Measurements from ENCODE around the gene NEU2.

The NEU2 gene

DNA sequence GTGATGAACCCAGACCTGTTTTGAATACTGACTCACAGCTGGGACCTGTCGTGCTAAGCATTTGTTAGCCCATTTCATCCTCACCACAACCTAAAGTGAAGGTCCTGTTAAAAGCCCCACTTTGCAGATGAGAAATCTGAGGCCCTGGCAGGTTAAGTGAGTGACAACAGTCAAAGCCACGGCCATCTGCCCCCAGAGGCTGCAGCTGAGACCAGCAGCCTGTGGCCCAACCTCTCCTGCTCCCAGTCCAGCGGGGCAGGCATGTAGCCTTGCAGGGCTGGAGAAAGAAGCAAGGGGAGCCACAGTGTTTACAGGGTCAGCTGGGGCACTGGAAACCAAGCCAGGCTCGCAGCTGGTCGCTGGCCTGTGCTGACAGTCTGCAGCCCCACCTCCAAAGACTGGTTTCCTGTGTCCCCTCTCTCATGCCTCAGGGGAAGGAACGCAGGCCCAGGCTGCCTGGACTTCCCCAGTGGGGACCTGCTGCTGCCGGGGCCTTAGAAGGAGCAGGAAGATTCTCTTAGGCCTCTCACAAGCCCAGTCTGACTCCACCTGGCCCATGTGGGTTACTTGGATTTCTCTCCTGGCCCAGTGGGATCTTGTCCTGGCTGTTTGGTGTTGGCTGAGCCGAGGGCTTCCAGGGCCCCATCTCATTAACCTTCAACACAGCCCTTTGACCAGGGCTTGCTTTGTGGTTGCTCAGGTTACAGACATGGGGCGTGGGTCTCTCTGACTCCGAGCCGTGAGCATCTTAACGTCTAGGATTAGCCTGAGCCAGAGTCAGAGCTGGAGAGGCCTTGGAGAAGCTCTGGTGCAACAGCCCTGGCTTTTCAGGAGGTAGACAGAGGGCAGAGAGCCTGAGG, 29.3 kb downstream of the NEU2 start:
- ChIA-PET CTCF (interaction anchor here (0.6 to 1.0 kb wide), 4 partner anchors 8 to 391 kb away, joined by 3 to 5 read pairs (median 4); no protein-coding TSS in a partner anchor), POLR2A (no interaction called here)
- H3K36me3 ChIP-seq (ENCODE audit: control insufficient read depth in 2 of 2, insufficient read depth in 1 of 2, low read length in 2 of 2): no peaks in the 10 kb centered on the region
- no peaks in the 10 kb centered on the region for H3K9me3 ChIP-seq (ENCODE audit: control insufficient read depth, insufficient read depth, low read depth, low read length)
- no peak overlapping the region for H3K4me3 ChIP-seq (ENCODE audit: low read depth, low read length)
- no peak overlapping the region for H3K27ac ChIP-seq (ENCODE audit: extremely low read depth, low read depth, low read length)
- TF ChIP-seq BCL11A (tag by site-specific recombination; IDR thresholded peaks at IDR 0.05; ENCODE audit: low read depth) (no peak), ZNF621 (tag by site-specific recombination; IDR thresholded peaks at IDR 0.05) (no peak), ZNF239 (tag by site-specific recombination; IDR thresholded peaks at IDR 0.05) (no peak), ZNF354C (tag by site-specific recombination; IDR thresholded peaks at IDR 0.05; ENCODE audit: borderline replicate concordance, low read depth) (no peak), ZNF514 (tag by site-specific recombination; IDR thresholded peaks at IDR 0.05) (no peak), PRDM1 (tag by site-specific recombination; IDR thresholded peaks at IDR 0.05) (no peak), ZNF571 (tag by site-specific recombination; IDR thresholded peaks at IDR 0.05) (no peak), ZNF214 (tag by site-specific recombination; IDR thresholded peaks at IDR 0.05; ENCODE audit: borderline replicate concordance) (no peak), HOXC10 (CRISPR knock-in tag; IDR thresholded peaks at IDR 0.05) (no peak)
- TF ChIP-seq, protein P1, sequence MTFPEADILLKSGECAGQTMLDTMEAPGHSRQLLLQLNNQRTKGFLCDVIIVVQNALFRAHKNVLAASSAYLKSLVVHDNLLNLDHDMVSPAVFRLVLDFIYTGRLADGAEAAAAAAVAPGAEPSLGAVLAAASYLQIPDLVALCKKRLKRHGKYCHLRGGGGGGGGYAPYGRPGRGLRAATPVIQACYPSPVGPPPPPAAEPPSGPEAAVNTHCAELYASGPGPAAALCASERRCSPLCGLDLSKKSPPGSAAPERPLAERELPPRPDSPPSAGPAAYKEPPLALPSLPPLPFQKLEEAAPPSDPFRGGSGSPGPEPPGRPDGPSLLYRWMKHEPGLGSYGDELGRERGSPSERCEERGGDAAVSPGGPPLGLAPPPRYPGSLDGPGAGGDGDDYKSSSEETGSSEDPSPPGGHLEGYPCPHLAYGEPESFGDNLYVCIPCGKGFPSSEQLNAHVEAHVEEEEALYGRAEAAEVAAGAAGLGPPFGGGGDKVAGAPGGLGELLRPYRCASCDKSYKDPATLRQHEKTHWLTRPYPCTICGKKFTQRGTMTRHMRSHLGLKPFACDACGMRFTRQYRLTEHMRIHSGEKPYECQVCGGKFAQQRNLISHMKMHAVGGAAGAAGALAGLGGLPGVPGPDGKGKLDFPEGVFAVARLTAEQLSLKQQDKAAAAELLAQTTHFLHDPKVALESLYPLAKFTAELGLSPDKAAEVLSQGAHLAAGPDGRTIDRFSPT (tag by site-specific recombination; IDR thresholded peaks at IDR 0.05): no peak
- TF ChIP-seq, protein P2, sequence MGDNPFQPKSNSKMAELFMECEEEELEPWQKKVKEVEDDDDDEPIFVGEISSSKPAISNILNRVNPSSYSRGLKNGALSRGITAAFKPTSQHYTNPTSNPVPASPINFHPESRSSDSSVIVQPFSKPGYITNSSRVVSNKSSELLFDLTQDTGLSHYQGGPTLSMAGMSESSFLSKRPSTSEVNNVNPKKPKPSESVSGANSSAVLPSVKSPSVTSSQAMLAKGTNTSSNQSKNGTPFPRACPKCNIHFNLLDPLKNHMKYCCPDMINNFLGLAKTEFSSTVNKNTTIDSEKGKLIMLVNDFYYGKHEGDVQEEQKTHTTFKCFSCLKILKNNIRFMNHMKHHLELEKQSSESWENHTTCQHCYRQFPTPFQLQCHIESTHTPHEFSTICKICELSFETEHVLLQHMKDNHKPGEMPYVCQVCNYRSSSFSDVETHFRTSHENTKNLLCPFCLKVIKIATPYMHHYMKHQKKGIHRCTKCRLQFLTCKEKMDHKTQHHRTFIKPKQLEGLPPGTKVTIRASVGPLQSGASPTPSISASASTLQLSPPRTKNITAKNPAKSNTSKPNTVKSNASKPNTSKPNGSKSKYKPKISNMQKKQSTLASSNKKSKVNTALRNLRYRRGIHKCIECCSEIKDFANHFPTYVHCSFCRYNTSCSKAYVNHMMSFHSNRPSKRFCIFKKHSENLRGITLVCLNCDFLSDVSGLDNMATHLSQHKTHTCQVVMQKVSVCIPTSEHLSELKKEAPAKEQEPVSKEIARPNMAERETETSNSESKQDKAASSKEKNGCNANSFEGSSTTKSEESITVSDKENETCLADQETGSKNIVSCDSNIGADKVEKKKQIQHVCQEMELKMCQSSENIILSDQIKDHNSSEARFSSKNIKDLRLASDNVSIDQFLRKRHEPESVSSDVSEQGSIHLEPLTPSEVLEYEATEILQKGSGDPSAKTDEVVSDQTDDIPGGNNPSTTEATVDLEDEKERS (tag by site-specific recombination; IDR thresholded peaks at IDR 0.05): no peak
- TF ChIP-seq, protein P3, sequence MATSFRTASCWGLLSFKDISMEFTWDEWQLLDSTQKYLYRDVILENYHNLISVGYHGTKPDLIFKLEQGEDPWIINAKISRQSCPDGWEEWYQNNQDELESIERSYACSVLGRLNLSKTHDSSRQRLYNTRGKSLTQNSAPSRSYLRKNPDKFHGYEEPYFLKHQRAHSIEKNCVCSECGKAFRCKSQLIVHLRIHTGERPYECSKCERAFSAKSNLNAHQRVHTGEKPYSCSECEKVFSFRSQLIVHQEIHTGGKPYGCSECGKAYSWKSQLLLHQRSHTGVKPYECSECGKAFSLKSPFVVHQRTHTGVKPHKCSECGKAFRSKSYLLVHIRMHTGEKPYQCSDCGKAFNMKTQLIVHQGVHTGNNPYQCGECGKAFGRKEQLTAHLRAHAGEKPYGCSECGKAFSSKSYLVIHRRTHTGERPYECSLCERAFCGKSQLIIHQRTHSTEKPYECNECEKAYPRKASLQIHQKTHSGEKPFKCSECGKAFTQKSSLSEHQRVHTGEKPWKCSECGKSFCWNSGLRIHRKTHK (tag by site-specific recombination; IDR thresholded peaks at IDR 0.05): no peak
- TF ChIP-seq, protein P4, sequence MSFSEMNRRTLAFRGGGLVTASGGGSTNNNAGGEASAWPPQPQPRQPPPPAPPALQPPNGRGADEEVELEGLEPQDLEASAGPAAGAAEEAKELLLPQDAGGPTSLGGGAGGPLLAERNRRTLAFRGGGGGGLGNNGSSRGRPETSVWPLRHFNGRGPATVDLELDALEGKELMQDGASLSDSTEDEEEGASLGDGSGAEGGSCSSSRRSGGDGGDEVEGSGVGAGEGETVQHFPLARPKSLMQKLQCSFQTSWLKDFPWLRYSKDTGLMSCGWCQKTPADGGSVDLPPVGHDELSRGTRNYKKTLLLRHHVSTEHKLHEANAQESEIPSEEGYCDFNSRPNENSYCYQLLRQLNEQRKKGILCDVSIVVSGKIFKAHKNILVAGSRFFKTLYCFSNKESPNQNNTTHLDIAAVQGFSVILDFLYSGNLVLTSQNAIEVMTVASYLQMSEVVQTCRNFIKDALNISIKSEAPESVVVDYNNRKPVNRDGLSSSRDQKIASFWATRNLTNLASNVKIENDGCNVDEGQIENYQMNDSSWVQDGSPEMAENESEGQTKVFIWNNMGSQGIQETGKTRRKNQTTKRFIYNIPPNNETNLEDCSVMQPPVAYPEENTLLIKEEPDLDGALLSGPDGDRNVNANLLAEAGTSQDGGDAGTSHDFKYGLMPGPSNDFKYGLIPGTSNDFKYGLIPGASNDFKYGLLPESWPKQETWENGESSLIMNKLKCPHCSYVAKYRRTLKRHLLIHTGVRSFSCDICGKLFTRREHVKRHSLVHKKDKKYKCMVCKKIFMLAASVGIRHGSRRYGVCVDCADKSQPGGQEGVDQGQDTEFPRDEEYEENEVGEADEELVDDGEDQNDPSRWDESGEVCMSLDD (tag by site-specific recombination; IDR thresholded peaks at IDR 0.05): no peak
- no peaks in the 10 kb centered on the region for H3K4me1 ChIP-seq (ENCODE audit: control insufficient read depth, insufficient read depth, low read length)

DNA sequence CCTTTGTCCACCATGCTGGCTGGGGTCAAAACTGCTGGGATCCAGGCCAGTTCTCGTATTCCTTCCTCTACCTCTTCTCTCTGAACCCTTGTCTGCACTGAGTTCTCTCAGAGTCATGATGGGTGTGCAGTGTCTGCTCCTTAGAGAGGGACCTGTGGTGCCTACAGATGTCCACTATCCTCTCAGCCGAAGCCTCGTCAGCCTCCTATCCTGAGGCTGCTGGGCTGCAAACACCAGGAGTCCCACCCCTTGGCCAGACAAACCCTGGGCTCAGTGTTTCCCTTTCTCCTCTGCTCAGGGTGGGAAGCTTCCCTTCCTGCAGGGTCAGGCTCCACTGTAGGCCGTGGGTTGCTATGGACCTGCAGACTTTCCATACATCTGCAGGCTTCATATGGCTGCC, 30.0 kb downstream of the NEU2 start:
- ChIA-PET CTCF (interaction anchor here (0.6 to 1.0 kb wide), 2 partner anchors 9 to 392 kb away, joined by 3 to 5 read pairs; no protein-coding TSS in a partner anchor), POLR2A (interaction anchor here (0.5 kb wide), 1 partner anchor 120 kb away, joined by 4 read pairs; no protein-coding TSS in a partner anchor)
- Histone ChIP-seq H3K9me3 (ENCODE audit: control insufficient read depth, insufficient read depth, low read depth, low read length) (no peaks in the 10 kb centered on the region), H3K4me1 (ENCODE audit: control insufficient read depth, insufficient read depth, low read length) (no peaks in the 10 kb centered on the region), H3K36me3 (ENCODE audit: control insufficient read depth in 2 of 2, insufficient read depth in 1 of 2, low read length in 2 of 2) (no peaks in the 10 kb centered on the region), H3K27ac (ENCODE audit: extremely low read depth, low read depth, low read length) (no peak overlapping the region), H3K4me3 (ENCODE audit: low read depth, low read length) (no peak overlapping the region)
- no peak for TF ChIP-seq SETDB1 (IDR thresholded peaks at IDR 0.05; ENCODE audit: insufficient read length, low read length)
- TF ChIP-seq, protein P5, sequence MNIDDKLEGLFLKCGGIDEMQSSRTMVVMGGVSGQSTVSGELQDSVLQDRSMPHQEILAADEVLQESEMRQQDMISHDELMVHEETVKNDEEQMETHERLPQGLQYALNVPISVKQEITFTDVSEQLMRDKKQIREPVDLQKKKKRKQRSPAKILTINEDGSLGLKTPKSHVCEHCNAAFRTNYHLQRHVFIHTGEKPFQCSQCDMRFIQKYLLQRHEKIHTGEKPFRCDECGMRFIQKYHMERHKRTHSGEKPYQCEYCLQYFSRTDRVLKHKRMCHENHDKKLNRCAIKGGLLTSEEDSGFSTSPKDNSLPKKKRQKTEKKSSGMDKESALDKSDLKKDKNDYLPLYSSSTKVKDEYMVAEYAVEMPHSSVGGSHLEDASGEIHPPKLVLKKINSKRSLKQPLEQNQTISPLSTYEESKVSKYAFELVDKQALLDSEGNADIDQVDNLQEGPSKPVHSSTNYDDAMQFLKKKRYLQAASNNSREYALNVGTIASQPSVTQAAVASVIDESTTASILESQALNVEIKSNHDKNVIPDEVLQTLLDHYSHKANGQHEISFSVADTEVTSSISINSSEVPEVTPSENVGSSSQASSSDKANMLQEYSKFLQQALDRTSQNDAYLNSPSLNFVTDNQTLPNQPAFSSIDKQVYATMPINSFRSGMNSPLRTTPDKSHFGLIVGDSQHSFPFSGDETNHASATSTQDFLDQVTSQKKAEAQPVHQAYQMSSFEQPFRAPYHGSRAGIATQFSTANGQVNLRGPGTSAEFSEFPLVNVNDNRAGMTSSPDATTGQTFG (tag by site-specific recombination; IDR thresholded peaks at IDR 0.05; ENCODE audit: borderline replicate concordance): no peak
- TF ChIP-seq MZF1 (tag by site-specific recombination; IDR thresholded peaks at IDR 0.05; ENCODE audit: borderline replicate concordance): no peak
- TF ChIP-seq, protein P6, sequence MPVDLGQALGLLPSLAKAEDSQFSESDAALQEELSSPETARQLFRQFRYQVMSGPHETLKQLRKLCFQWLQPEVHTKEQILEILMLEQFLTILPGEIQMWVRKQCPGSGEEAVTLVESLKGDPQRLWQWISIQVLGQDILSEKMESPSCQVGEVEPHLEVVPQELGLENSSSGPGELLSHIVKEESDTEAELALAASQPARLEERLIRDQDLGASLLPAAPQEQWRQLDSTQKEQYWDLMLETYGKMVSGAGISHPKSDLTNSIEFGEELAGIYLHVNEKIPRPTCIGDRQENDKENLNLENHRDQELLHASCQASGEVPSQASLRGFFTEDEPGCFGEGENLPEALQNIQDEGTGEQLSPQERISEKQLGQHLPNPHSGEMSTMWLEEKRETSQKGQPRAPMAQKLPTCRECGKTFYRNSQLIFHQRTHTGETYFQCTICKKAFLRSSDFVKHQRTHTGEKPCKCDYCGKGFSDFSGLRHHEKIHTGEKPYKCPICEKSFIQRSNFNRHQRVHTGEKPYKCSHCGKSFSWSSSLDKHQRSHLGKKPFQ (tag by site-specific recombination; IDR thresholded peaks at IDR 0.05): no peak
- no peak for TF ChIP-seq HOXD13 (CRISPR knock-in tag; IDR thresholded peaks at IDR 0.05; ENCODE audit: borderline replicate concordance)
- TF ChIP-seq ZXDB (tag by site-specific recombination; IDR thresholded peaks at IDR 0.05): no peak
- TF ChIP-seq ZNF623 (tag by site-specific recombination; IDR thresholded peaks at IDR 0.05): no peak
